ENCODE measurements around the gene ACSF3.

The ACSF3 gene

DNA sequence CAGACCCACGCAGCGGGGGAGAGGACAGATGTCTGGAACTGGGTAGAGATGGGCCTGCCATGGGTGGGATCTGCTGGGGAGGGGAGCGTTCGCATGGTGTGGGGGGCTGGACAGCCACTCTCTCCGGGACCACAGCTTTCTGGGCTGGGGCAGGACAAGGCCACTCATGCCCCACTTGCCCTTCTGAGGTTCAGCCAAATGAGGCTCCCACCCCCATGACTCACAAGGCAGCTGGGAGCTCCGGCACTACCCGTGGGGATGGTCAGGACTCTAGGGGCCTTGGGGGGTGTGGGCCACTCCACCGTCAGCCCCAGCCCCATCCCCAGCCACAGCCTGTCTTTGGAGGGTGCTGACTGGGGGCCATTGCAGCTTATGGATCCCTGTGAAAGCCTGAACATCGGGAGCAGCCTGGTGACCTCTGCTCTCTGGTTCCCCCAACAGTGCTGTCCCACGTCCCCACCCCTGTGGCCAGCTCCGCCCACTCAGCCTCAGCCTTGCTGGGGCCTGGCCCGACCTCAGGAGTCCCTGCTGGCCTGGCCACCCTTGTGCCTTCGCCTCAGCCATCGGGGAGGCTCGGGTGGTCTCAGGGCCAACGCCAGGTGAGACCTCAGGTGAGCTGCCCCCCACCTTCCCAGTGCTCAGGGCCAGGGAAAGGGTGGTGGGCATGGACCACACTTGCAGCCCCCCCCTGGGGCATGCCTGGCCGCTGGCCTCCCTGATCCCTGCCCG lies 73.2 kb downstream of the ACSF3 start:
- WGBS, 2 experiments (ENCODE audit: insufficient coverage in 2 of 2), result 74 to 78% methylated on average over 15 of the region's 18 CpGs
- Histone ChIP-seq H3K4me1 (ENCODE audit: control insufficient read depth, insufficient read depth, low read length, poor library complexity, severe bottlenecking) (peaks cover under 1% of the 10 kb centered on the region), H3K27ac (ENCODE audit: low read depth, low read length, severe bottlenecking) (no peak overlapping the region), H3K9me3 (ENCODE audit: control insufficient read depth, low read length) (no peaks in the 10 kb centered on the region), H3K4me3 (ENCODE audit: extremely low read depth, insufficient read depth, low read length, poor library complexity, severe bottlenecking) (no peak overlapping the region), H3K36me3 (ENCODE audit: control insufficient read depth, insufficient read depth, low read length) (no peaks in the 10 kb centered on the region)

DNA sequence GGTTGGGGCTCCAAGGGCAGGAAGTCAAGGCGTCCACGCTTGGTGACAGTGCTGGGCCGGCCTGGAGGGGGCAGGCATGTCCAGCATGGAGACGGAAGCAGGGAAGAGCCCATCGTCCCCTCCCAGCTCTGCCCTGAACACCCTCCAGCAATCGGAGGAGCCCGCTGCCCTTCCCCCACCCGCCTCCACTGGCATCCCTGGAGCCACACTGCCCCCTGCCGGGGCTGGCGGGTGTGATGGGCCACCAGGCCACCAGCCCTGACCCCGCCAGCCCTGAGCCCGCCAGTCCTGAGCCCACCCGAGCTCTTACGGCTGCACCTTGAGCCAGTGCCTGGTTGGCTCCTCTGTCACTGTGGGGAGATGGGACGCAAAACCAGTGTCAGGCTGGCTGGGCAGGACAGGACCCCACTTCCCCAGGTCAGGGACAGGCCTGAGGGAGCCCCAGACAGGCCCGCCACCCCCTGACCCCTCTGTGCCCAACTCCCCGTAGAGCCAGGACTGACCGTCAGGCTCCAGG lies 73.8 kb downstream of the ACSF3 start:
- H3K4me1 ChIP-seq (ENCODE audit: control insufficient read depth, insufficient read depth, low read length, poor library complexity, severe bottlenecking), result peaks cover 7% of the 10 kb centered on the region
- H3K4me3 ChIP-seq (ENCODE audit: extremely low read depth, insufficient read depth, low read length, poor library complexity, severe bottlenecking), result no peak overlapping the region
- 27 to 31% methylated on average over 14 of the region's 18 CpGs for WGBS, 2 experiments (ENCODE audit: insufficient coverage in 2 of 2)
- no peaks in the 10 kb centered on the region for H3K36me3 ChIP-seq (ENCODE audit: control insufficient read depth, insufficient read depth, low read length)
- H3K27ac ChIP-seq (ENCODE audit: low read depth, low read length, severe bottlenecking), result no peak overlapping the region
- no peaks in the 10 kb centered on the region for H3K9me3 ChIP-seq (ENCODE audit: control insufficient read depth, low read length)

DNA sequence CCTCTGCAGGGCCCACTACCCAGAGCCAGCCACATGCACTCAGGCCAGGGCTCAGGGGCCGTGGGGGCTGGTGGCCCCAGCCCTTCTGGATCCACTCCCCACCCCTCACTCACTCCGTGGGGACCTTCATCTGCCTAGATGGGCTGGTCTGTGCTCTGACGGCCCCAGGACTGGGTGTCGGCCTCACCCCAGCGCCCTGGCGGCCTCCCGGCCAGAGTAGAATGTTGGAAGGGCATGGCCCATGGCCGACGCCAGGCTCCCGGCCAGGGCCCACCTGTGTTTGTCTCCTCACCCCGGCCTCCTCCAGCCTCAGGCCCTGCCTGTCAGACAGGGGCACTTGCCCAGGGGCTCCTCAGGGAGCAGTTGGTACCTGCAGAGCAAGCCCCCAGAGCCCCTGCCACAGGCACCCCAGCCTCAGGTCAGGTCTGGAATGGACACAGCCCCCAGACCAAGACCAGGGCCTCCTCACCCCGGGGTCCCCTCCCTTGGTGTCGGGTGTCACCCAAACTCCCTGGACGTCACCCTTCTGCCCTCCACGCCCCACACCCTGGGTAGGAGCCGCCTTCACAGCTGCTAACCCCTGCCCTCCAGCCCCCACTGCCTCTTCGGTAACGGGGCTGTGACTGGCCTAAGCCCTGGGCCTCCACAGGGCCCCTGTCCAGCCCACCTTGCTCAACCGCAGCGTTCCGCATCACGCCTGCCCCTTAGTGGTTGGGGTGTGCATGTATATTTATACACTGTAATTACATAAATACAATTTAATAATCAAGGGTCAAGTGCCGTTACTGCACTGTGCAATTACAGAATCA lies 74.9 kb downstream of the ACSF3 start:
- 87 to 89% methylated on average over 15 to 16 of the region's 23 CpGs for WGBS, 2 experiments (ENCODE audit: insufficient coverage in 2 of 2)
- H3K9me3 ChIP-seq (ENCODE audit: control insufficient read depth, low read length), result no peaks in the 10 kb centered on the region
- H3K4me1 ChIP-seq (ENCODE audit: control insufficient read depth, insufficient read depth, low read length, poor library complexity, severe bottlenecking), result peaks cover 15% of the 10 kb centered on the region
- H3K27ac ChIP-seq (ENCODE audit: low read depth, low read length, severe bottlenecking), result no peak overlapping the region
- H3K36me3 ChIP-seq (ENCODE audit: control insufficient read depth, insufficient read depth, low read length), result no peaks in the 10 kb centered on the region
- H3K4me3 ChIP-seq (ENCODE audit: extremely low read depth, insufficient read depth, low read length, poor library complexity, severe bottlenecking), result no peak overlapping the region

DNA sequence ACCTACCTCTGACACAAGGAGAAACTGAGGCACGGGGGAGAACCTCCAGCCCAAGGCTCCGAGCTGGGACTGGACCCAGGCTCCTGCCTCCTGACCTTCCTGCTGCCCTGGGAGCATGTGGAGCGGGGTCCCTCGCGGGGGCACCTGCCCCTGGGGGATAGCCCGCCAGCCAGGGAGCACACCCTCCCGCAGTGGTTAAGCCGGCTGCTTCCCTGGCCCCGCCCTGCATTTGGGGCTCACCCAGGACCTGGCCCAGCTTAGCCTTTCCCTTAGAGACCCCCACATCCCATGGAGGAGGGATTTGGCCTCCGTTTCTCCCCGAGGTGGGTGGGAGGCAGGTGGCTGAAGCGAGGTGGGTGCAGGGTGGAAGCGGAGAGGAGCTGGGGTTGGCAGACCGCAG lies 76.1 kb downstream of the ACSF3 start:
- no peaks in the 10 kb centered on the region for H3K9me3 ChIP-seq (ENCODE audit: control insufficient read depth, low read length)
- no peaks in the 10 kb centered on the region for H3K36me3 ChIP-seq (ENCODE audit: control insufficient read depth, insufficient read depth, low read length)
- 80 to 100% methylated on average over 5 to 9 of the region's 14 CpGs for WGBS, 2 experiments (ENCODE audit: insufficient coverage in 2 of 2)
- peaks cover 15% of the 10 kb centered on the region for H3K4me1 ChIP-seq (ENCODE audit: control insufficient read depth, insufficient read depth, low read length, poor library complexity, severe bottlenecking)
- no peak overlapping the region for H3K4me3 ChIP-seq (ENCODE audit: extremely low read depth, insufficient read depth, low read length, poor library complexity, severe bottlenecking)
- H3K27ac ChIP-seq (ENCODE audit: low read depth, low read length, severe bottlenecking), result no peak overlapping the region

DNA sequence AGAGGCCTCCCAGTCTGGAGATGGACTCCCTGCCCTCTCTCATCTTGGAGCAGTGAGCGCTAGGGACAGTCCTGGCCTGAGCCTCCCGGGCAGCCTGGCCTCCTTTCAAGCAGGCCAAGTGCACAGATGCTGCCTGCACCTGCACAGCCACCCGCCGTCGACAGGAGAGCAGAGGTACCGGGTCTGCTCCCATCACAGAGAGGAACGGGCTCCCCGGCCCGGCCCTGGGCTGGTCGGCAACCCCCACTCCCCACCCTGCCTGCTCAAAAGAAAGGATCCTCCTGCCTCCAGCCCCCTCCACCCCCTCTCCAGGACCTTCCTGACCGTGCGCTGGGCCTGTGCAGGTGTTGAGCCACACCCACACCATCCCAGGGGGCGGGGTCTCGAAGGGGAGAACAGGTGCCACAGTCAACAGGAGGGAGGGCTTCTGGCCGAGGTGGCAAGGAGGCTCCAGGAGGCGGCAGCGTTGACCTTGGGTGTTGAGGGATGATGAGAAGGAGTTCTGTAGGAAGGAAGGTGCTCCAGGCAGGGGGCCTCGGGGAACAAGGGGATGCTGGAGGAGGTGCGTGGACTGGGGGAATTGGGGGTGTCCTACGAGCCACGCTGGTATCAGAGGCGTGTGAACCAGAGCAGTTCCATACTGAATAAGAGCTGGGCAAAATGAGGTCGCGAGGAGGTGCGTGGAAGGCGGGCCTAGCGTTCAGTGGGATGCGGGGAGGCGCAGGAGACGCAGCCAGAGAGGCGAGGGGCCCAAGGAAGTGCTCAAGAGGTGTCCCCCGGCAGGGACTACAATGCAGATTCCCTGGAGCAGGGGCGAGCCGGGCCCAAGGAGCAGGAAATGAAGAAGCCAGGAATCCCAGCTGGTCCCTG lies 76.9 kb downstream of the ACSF3 start:
- Histone ChIP-seq H3K4me1 (ENCODE audit: control insufficient read depth, insufficient read depth, low read length, poor library complexity, severe bottlenecking) (peaks cover 15% of the 10 kb centered on the region), H3K9me3 (ENCODE audit: control insufficient read depth, low read length) (no peaks in the 10 kb centered on the region), H3K27ac (ENCODE audit: low read depth, low read length, severe bottlenecking) (no peak overlapping the region), H3K36me3 (ENCODE audit: control insufficient read depth, insufficient read depth, low read length) (no peaks in the 10 kb centered on the region), H3K4me3 (ENCODE audit: extremely low read depth, insufficient read depth, low read length, poor library complexity, severe bottlenecking) (no peak overlapping the region)
- 17 to 30% methylated on average over 20 to 31 of the region's 34 CpGs for WGBS, 2 experiments (ENCODE audit: insufficient coverage in 2 of 2)

DNA sequence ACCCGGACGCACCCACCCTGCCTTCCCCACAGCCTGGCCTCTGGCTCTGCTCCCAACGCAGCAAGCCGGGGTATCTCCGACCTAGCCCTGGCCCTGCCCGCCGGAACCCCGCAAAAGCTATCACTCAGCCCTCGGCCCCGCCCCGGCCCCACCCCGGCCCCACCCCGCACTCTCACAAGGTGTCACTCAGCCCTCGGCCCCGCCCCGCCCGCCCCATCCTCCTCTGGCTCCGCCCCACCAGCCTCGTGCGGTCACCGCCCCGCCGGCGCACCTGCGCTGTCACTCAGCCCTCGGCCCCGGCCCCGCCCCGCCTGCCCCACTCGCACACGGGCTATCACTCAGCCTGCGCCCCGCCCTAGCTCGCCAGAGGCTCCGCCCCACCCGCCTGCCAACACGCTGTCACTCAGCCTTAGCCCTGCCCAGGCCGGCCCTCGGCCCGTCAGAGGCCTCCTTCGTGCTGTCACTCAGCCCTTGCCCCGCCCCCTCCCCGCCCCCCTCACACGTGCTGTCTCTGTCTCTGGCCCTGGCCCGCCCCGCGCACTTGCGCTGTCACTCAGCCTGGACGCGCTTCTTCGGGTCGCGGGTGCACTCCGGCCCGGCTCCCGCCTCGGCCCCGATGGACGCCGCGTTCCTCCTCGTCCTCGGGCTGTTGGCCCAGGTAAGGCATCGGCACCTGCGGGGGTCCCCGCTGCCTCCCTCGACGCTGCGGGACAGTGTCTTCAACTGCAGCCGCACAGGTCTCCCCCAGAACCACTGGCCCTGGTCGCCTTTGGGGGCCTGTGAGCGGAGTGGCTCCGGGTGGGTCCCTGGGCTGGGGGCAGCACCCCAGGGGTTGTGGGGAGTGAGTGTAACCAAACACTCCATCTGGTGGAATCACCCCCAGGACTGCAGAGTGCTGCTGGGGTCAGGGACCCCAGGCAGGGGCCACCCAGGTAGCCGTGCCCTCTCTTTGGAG lies 77.8 kb downstream of the ACSF3 start, which contains the start of gene CDH15:
Gene CDH15, plus strand, starts transcription at position 533 of the 955 bp plus-strand sequence. Its CDS starts 84 bp downstream, at position 617.
- 6 to 8% methylated on average over 41 to 47 of the region's 74 CpGs for WGBS, 2 experiments (ENCODE audit: insufficient coverage in 2 of 2)
- Histone ChIP-seq H3K36me3 (ENCODE audit: control insufficient read depth, insufficient read depth, low read length) (no peaks in the 10 kb centered on the region), H3K9me3 (ENCODE audit: control insufficient read depth, low read length) (no peaks in the 10 kb centered on the region), H3K4me1 (ENCODE audit: control insufficient read depth, insufficient read depth, low read length, poor library complexity, severe bottlenecking) (peaks cover 15% of the 10 kb centered on the region), H3K4me3 (ENCODE audit: extremely low read depth, insufficient read depth, low read length, poor library complexity, severe bottlenecking) (peak within 1 kb of the TSS; percentile 5), H3K27ac (ENCODE audit: low read depth, low read length, severe bottlenecking) (no peak within 1 kb of the TSS)

DNA sequence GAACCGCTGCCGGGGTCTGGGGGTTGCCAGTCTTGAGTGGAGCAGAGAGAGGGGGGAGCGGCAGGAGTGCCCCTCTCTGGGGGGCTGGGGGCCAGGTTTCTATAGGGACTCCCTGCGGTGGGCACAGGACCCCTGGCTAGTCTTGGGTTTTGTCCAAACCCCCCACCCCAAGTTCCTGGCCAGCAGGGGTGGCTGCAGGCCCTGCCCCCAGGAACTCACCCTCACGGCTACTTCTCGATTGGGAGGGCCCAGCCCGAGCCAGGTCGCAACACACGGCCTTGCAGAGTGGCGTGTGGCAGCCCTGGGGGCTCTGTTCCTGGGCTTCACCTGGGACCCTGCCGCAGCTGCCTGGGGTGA lies 78.5 kb downstream of the ACSF3 start:
- no peak overlapping the region for H3K4me3 ChIP-seq (ENCODE audit: extremely low read depth, insufficient read depth, low read length, poor library complexity, severe bottlenecking)

DNA sequence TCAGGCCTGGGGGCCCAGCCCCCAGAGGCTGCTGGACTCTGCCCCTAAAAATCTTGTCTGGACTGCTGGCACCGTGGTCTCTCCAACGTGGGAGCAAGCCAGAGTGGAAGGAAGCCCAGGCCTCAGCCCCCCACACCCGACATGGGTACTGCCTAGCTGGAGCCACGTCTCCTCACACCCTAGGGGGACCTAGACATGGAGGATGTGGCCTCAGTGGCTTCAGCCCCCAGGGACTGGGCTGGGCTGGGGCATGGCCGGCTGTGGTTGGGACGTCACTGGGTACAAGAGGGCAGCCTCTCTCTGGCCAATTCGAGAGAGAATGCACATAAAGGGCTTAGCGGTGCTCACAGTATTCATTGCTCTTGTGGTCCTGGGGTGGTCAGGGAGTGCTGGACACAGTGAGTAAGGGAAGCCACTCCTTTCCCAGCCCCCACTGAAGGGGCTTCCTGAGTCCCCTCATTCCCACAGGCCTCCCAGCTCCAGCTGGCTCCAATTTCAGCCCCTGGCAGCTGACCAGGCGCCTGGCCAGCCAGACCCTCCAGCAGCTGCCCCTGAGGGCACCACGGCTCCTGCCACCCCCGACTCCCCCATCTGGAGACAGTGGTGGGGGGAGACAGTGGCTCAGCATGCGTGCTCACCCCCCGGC lies 79.0 kb downstream of the ACSF3 start:
- no peak overlapping the region for H3K27ac ChIP-seq (ENCODE audit: low read depth, low read length, severe bottlenecking)
- no peak overlapping the region for H3K4me3 ChIP-seq (ENCODE audit: extremely low read depth, insufficient read depth, low read length, poor library complexity, severe bottlenecking)
- 71 to 85% methylated on average over 8 to 11 of the region's 13 CpGs for WGBS, 2 experiments (ENCODE audit: insufficient coverage in 2 of 2)
- H3K9me3 ChIP-seq (ENCODE audit: control insufficient read depth, low read length), result no peaks in the 10 kb centered on the region
- H3K36me3 ChIP-seq (ENCODE audit: control insufficient read depth, insufficient read depth, low read length), result no peaks in the 10 kb centered on the region
- H3K4me1 ChIP-seq (ENCODE audit: control insufficient read depth, insufficient read depth, low read length, poor library complexity, severe bottlenecking), result peaks cover 15% of the 10 kb centered on the region

More for the DNA sequence above, 78.5 kb downstream of the ACSF3 start:
- 80 to 94% methylated on average over 7 to 8 of the region's 11 CpGs for WGBS, 2 experiments (ENCODE audit: insufficient coverage in 2 of 2)
- Histone ChIP-seq H3K27ac (ENCODE audit: low read depth, low read length, severe bottlenecking) (no peak overlapping the region), H3K4me1 (ENCODE audit: control insufficient read depth, insufficient read depth, low read length, poor library complexity, severe bottlenecking) (peaks cover 15% of the 10 kb centered on the region), H3K36me3 (ENCODE audit: control insufficient read depth, insufficient read depth, low read length) (no peaks in the 10 kb centered on the region), H3K9me3 (ENCODE audit: control insufficient read depth, low read length) (no peaks in the 10 kb centered on the region)

DNA sequence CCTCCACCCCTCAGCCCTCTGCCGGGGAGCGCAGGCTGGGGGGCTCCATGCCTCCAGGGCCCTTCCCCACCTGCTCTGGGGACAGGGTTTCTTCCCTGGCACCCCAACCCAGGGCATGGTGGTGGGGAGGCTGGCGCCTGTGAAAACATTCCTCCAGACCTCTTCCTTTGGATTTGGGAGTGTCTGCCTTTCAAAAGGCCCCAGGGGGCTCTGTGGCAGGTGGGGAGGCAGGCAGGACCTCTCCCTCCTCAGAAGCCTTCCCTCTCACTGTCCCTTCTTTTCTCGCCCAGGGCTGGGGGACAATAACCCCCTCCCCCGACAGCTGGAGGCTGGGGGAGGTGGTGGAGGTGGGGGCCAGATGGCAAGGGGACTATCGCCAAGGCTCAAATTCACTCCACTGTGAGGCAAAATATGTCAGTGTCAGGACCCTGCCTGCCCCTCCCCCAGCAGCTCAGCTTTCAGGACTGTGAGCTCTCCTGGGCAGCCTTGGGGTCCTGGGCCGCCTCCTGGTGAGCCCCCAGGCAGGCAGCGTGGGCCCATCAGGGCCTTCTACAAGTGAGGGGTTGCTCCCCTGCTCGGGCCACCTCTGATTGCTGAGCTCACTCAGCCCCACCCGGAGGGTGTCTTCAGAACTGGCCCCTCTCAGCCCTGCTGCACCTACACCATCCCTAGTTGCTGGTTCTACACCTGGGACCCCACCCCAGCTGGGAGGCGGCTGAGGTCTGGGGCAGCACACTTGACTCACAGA lies 79.7 kb downstream of the ACSF3 start:
- 46 to 57% methylated on average over 6 of the region's 11 CpGs for WGBS, 2 experiments (ENCODE audit: insufficient coverage in 2 of 2)
- H3K9me3 ChIP-seq (ENCODE audit: control insufficient read depth, low read length), result no peaks in the 10 kb centered on the region
- peaks cover 15% of the 10 kb centered on the region for H3K4me1 ChIP-seq (ENCODE audit: control insufficient read depth, insufficient read depth, low read length, poor library complexity, severe bottlenecking)
- H3K36me3 ChIP-seq (ENCODE audit: control insufficient read depth, insufficient read depth, low read length), result no peaks in the 10 kb centered on the region
- no peak overlapping the region for H3K4me3 ChIP-seq (ENCODE audit: extremely low read depth, insufficient read depth, low read length, poor library complexity, severe bottlenecking)
- no peak overlapping the region for H3K27ac ChIP-seq (ENCODE audit: low read depth, low read length, severe bottlenecking)

All from mesodermal cell (in vitro differentiated cells).